IPS-NIHi7 (cell line): ENCODE results near the gene TWNK.
A peak's percentile ranks its signal among the peaks of the same experiment; 100 is the strongest.
"Not testable (repeated sequence)": the region's sequence is repeated elsewhere in the genome, so short reads cannot be mapped to it uniquely, and the experiment has no call there.

Experiments used
- DNase-seq: peaks from one replicate; pipeline ENCODE4 v3.0.0; 2012; ENCODE audit warnings: mixed read lengths; ENCODE audit errors: extremely low spot score

TWNK gene

DNA sequence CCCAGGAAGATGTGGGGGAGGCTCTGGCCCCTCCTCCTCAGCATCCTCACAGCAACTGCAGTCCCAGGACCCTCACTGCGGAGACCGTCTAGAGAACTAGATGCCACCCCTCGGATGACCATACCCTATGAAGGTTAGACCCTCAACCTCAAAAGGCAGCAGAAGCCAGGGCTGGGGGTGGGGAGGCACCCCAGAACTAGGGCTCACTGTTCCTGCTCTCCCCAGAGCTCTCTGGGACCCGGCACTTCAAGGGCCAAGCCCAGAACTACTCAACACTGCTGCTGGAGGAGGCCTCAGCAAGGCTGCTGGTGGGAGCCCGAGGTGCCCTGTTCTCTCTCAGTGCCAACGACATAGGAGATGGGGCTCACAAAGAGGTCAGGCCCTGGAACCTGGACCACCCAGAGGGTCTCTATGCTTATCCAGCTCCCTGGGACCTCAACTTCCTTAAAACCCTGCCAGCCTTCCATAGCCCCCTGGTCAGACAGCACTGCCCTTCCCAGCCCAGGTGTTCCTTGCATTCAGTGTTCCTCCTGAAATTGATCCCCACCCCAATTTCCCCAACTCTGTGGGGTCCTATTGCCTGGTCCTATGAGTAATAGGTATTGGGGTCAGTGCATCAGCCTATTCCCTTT is 14.3 kb upstream of the TWNK start:
- DNase-seq, result no peak

DNA sequence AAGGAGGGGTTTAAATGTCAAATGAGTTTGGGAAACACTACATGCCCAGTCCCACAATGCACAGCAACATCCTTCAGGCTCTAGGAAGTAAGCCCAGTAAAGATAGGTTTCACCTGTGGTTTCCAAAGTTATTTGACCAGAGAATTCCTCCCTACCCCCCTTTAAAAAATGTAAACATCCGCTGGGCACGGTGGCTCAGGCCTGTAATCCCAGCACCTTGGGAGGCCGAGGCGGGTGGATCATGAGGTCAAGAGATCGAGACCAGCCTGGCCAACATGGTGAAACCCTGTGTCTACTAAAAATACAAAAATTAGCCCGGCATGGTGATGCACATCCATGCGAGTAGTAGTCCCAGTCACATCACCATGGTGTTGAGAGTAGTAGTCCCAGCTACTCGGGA is 11.9 kb upstream of the TWNK start:
- DNase-seq, result not testable (repeated sequence)

DNA sequence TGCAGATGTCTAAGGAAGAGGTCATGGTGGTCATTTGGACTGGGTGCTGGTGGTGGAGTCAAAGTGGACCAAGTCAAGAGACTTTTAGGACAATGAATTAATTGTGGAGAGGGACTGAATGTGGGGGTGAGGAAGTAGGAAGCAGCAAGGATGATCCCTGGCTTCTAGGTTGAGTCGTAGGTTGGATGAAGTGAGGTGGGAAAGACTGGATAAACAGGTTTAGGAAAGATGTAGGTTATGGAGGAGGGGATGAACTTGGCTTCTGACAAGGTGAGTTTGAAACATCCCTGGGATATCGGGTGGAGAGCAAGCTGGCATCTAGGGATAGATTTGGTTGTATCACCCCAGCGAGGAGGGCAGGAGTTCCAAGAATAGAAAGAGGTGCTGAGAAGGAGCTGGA is 10.4 kb upstream of the TWNK start:
- no peak for DNase-seq

DNA sequence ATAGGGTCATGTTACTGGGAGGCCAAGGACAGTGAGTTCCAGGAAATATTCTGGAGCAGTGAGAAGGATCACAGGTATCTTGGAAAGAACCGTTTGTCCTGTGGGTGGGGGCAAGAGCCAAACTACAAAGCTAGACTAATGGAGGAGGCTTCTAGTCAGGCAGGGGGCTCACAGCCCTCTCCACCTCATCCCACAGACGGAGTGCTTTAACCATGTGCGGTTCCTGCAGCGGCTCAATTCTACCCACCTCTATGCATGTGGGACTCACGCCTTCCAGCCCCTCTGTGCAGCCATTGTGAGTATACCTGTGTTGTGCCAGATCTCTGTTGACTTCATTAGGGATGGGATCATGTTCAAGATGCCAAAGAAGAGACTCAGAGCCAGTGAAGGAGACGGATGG is 9.9 kb upstream of the TWNK start:
- DNase-seq, result no peak

DNA sequence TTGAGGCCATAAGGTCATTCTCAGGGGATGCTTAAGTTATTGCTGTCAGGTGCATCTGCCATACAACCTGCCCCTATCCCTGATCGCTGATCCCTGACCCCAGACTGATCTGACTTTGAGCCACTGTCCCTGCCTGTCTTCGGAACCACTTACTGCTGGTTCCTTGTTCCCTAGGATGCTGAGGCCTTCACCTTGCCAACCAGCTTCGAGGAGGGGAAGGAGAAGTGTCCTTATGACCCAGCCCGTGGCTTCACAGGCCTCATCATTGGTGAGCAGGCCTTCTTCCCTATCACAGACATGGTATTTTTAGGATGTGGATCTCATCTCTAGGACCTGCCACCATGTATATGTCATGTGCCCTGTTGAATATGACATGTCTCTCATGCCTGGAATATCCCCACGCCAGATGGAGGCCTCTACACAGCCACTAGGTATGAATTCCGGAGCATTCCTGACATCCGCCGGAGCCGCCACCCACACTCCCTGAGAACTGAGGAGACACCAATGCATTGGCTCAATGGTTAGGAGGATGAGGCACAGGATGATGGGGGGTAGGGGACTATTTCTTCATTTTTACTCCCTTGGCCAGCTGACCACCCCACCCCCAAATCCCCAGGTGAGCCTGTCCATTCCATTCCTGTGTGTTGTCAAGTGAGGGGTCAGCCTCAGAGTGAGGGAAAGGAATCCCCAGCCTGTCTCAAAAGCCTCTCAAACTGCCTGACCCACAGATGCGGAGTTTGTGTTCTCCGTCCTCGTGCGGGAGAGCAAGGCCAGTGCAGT is 9.0 kb upstream of the TWNK start:
- no peak for DNase-seq

DNA sequence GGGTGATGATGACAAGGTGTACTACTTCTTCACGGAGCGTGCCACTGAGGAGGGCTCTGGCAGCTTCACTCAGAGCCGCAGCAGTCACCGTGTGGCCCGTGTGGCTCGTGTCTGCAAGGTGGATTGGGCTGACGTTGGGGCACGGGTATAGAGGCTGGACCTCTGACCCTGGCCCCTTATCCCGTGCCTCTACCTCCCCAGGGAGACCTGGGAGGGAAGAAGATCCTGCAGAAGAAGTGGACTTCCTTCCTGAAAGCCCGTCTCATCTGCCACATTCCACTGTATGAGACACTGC is 8.5 kb upstream of the TWNK start:
- DNase-seq, result no peak

DNA sequence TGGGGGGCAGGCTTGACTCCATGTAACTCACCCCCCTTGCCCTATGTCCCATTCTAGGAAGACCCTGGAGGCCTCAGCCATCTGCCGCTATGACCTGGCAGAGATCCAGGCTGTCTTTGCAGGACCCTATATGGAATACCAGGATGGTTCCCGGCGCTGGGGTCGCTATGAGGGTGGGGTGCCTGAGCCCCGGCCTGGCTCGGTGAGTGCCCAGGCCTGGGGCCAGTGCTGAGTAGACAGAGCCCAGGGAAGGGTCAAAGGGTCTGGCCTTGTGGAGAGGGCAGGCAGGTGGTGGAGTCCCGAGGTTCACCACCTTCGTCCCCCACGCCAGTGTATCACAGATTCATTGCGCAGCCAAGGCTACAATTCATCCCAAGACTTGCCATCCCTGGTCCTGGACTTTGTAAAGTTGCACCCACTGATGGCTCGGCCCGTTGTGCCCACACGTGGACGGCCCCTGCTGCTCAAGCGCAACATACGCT is 7.5 kb upstream of the TWNK start:
- DNase-seq, result no peak

DNA sequence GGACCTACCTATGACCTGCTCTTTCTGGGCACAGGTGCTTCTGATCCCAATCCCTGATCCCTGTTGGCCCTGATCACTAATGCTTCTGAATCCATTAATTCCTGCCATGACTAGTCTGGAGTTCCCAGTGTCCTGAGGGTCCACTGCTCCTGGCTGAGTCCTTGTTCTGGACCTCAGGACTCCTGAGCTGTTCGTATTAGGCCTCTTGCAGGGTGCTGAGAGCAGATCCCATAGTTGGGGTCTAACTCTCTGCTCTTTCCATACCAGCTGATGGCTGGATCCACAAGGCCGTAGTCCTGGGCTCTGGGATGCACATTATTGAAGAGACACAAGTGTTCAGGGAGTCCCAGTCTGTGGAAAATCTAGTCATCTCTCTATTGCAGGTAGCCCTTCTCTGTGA is 7.0 kb upstream of the TWNK start:
- no peak for DNase-seq

DNA sequence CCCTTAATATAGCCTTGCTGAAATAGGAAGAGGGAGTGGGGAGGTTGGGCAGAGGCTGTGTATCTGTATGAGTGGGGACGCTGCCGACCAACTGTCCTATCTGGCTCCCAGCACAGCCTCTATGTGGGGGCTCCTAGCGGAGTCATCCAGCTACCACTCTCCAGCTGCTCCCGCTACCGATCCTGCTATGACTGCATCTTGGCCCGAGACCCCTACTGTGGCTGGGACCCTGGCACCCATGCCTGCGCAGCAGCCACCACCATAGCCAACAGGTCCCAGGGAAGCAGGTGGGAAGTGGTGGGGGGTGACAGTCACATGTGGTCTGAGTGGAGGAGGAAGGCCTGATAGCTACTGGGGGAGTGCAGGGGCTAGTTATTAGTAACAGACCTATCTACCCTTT is 6.6 kb upstream of the TWNK start:
- no peak for DNase-seq

DNA sequence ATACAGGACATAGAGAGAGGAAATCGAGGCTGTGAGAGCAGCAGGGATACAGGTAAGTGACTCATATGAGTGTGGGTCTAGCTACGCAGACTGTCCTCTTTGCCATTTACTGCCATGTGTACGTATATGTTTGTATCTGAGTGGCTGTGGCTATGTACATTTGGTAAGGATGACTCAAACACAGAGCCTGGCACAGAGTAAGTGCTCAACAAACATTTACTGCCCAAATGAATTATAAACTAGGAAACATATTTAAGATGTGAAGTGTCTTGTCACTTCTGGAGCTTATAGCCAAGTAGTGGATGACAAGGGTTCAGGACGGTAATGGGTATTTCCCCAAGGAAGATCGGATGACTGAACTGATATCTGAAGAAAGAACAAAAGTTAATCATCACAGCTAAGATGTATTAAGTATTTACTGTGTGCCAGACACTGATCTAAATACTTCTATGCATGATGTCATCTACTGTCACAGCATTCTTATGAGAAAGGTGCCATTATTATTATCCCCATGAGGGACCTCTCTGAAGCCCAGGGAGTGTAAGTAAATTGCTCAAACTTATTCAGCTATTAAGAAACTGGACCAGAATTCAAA is 6.1 kb upstream of the TWNK start:
- DNase-seq, result no peak

DNA sequence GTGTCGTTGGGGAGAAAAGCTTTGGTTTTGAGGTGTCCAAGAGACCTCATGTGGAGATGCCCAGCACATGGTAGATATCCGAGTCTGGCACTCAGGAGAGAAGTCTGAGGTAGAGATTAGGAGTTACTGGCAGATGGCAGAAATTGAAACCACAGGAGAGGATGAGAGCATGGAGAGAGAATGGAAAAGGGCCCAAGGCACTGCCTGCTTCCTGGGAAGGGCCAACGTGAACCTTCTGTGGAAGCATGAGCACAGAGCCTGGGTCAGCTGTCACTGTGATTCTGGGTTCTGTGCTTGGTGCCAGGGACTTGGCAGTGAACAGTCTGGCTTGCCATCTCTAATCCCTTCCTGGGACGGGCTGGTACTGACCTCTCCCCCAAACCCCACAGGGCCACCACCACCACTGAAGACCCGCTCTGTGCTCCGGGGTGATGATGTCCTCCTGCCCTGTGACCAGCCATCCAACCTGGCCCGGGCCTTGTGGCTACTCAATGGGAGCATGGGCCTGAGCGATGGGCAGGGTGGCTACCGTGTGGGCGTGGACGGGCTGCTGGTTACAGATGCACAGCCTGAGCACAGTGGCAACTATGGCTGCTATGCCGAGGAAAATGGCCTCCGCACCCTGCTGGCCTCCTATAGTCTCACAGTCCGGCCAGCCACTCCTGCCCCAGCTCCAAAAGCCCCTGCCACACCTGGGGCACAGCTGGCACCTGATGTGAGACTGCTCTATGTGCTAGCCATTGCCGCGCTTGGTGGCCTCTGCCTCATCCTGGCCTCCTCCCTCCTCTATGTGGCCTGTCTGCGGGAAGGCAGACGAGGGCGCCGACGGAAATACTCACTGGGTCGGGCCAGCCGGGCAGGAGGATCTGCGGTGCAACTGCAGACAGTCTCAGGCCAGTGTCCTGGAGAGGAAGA is 4.2 kb upstream of the TWNK start:
- DNase-seq, result no peak

DNA sequence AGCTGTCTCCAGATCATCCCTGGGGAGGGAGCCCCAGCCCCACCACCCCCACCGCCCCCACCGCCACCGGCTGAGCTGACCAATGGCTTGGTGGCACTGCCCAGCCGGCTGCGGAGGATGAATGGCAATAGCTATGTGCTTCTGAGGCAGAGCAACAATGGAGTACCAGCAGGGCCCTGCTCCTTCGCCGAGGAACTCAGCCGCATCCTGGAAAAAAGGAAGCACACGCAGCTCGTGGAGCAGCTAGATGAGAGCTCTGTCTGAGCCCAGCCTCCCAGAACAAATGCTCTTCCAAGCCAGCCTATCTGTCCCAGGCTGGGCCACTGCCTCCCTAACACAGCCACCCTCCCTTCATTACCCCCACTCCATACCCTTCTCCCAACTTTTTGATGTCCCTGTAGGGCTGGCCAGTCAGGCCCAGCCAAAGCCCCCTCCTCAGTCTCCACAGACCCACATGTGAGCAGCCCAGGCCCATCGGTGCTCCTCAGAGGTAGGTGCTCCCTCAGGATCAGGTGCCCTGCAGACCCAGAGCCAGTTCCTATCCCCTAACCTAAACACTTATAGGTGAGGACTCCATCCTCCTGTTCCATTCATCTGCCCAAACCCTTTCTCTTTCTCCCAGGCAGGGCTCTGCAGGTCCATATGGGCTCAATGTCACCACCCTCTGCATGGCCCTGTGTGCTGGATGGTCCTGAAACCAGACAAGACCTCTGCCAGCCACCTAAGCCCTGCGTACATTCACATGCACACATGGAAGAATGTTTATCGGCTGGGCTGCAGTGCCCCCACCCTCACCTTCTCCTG is 3.3 kb upstream of the TWNK start:
- DNase-seq, result no peak

DNA sequence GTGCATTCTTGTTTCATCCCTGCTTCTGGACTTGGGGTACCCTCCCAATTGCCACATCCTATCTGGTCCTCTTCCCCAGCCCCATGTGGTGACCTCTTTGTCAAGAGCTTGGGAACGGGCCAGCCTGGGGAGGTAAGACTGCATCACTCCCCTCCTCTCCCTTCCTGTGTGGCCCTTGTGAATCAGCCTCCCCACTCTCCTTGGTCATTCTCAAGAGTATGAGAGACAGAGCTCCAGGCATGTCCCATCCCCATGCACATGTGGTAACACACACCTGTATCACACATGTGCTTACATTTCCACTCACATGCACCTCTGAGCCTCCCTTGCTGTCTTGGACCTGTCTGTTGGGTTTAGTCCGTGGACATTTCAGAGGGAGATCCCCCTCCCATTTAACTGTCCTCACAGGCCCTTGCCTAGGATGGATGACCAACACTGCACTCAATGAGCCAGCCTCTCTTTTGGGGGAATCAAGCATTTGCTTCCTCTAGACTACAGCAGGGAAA is 2.6 kb upstream of the TWNK start:
- DNase-seq, result no peak

DNA sequence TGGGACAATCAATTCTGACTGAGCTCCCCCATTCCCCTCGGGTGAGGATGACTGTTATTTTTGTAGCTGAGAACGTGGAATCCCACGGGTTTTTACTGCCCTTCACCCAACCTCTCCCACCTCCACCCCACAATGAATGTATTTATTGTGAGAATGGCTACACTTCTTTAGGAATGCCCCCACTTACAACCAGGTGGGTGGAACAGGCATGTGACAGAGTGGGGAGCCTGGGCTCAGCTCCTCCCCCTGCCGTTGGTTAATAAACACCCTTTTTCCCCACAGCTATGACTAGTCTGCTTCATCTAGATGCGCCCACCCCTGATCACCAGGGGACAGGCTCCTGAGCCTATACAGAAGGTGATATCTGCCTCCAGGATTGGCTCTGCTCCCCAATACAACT is 2.0 kb upstream of the TWNK start:
- no peak for DNase-seq

DNA sequence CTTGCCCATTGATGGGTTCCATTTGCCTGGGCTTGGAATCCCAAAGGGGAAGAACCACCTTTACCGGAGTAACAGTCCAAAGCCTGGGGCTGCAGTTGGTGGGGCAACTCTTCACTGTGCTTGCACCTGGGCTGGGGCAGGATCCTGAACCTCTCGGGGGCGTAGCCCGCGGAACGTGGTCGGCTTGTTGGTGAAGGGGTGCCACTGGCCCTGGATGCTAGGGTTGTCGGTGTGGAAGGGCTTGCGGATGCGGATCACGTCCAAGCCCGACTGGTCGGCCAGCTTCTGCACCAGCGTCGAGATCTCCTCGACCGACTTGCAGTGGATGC is 756 bp upstream of the TWNK start:
- DNase-seq, result no peak

DNA sequence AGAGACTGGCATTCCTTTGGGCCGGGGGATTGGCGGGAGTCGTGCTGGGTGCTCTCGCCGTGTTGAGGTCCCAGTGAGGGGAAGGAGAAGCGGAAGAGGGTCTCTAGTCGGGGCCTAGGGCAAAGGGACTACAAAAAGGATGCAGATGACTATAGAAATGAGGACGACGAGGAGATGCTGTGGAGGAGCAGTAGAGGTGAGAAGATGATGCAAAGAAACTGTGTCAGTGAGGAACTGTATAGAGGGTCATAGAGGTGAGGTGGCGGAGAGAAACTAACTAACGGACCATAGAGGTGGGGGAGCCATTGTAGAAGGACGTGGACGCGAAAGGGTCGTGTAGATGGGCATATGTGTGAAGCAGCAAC is 324 bp downstream of the TWNK start:
- DNase-seq, result no peak

DNA sequence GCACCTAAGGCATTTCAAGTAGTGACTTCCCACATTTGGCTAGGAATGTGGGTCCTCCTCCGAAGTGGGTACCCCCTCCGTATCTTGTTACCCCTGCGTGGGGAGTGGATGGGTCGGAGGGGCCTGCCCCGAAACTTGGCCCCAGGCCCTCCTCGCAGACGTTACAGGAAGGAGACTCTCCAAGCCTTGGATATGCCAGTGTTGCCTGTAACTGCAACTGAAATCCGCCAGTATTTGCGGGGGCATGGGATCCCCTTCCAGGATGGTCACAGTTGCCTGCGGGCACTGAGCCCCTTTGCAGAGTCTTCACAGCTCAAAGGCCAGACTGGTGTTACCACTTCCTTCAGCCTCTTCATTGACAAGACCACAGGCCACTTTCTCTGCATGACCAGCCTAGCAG is 823 bp downstream of the TWNK start:
- no peak for DNase-seq

DNA sequence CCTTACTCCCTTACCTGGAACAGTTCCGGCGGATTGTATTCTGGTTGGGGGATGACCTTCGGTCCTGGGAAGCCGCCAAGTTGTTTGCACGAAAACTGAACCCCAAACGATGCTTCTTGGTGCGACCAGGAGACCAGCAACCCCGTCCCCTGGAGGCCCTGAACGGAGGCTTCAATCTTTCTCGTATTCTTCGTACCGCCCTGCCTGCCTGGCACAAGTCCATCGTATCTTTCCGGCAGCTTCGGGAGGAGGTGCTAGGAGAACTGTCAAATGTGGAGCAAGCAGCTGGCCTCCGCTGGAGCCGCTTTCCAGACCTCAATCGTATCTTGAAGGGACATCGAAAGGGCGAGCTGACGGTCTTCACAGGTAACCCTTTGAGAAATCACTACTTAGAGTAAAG is 1.7 kb downstream of the TWNK start:
- DNase-seq, result no peak

DNA sequence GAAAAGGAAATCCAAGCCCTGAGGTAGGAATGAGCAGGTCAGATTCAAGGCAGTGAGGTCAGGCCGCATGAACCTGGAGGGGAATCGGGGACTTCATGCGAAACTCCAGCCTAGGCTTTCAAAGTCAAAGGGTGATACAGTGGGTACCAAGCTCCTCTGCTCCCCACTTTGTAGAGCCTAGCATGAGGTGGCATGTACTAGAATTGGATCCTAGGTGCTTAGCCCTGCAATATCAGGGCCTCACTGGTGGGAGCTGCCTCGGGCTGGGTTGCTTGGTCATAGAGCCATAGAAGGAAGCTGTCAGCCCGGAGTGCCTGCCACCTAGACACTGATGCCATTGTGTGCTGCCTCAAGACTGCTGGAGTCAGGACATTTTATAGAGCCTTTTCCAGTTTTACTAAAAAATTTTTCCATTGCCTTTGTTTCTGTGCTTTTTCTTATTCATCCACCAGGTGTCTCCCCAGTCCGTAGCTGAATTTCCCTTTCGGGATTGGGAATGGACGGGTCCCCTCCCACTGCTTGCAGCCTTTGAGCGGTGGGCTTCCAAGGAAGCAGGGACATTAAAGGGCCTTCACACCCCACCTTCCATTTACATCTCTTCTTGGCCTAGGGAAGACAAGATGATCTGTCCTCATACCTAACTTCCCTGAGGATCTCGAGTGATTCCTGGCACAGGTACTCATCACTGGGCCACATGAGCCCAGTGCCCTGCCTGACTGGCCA is 6.8 kb downstream of the TWNK start:
- peak; percentile 53 for DNase-seq

DNA sequence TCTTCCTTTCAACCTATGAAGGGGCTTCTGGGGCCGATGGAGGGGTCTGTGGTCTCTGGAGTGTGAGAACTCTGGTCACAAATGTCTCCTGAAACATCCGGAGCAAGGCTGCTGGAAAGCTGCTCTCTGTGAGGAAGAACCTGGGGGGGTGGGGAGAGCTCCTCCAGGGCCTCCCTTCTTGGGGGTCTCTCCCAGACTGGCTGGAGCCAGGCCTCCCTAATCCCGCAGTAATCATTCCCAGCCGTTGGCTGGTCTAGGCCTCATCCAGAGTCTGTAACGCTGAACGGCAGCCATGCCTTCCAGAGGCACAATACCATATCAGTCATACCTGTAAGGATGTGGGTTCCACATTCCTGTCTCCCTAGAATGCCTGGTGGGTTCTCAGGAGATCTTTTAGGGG is 7.8 kb downstream of the TWNK start:
- DNase-seq, result no peak
